22Rv1 (cell line): ENCODE measurements around the gene WWTR1.

Source experiments
- CTCF ChIP-seq: fragments of 450-650 bp; IDR thresholded peaks from 2 replicates; pipeline ENCODE4 v1.5.1; 2017; ENCODE audit warnings: mild to moderate bottlenecking
- ZFX ChIP-seq: fragments of 450-650 bp; IDR thresholded peaks from 2 replicates; pipeline ENCODE4 v1.6.1; 2017; ENCODE audit warnings: antibody characterized with exemption, borderline replicate concordance

- no peak for TF ChIP-seq CTCF
- no peak for TF ChIP-seq ZFX
These were observed 140.9 kb downstream of the WWTR1 start for GRCh38 chr3:149516920-149517319.
